ENCODE results near the gene ENTHD1.

DNA sequence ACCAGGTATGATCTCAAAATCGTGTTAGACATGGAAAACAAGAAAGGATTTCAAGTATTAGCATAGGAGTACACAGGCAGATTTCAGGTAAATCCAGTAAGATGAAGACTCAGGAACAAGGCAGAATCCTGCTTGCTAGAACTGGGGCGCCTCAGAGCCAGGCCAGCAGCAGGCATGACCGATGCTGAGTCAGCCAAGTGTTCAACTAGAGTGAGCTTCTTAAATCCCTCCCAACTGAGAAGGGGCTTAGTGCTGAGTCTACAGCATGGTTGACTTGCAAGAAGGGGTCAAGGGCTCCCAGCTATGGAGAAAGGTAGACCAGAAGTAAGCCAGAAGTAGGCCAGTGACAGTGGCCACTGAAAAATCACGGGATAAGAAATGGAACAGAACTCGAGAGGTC lies 19.8 kb upstream of the ENTHD1 start:
- TF ChIP-seq POLR2A (IDR thresholded peaks at IDR 0.05; ENCODE audit: low read length) (no peak), GATA1 (IDR thresholded peaks at IDR 0.05; ENCODE audit: low read depth, low read length) (no peak)
